ENCODE data around the gene ARHGAP29.

Gene ARHGAP29

GRCh38 chr1:94260635-94261387 is 23.4 kb upstream of the ARHGAP29 start:
- no peak overlapping the region for H3K4me3 ChIP-seq (ENCODE audit: low read depth, low read length)

- H3K4me3 ChIP-seq (ENCODE audit: low read depth, low read length), result no peak overlapping the region
Measured at GRCh38 chr1:94259635-94260289, 22.4 kb upstream of the ARHGAP29 start.

- no peak overlapping the region for H3K4me3 ChIP-seq (ENCODE audit: low read depth, low read length)
Measured at GRCh38 chr1:94258873-94259331, 21.5 kb upstream of the ARHGAP29 start.

- H3K4me3 ChIP-seq (ENCODE audit: low read depth, low read length), result no peak overlapping the region
Measured at GRCh38 chr1:94257444-94257843, 20.1 kb upstream of the ARHGAP29 start.

GRCh38 chr1:94255476-94255875 is 18.1 kb upstream of the ARHGAP29 start:
- no peak overlapping the region for H3K4me3 ChIP-seq (ENCODE audit: low read depth, low read length)

- no peak overlapping the region for H3K4me3 ChIP-seq (ENCODE audit: low read depth, low read length)
Measured at GRCh38 chr1:94254073-94254810, 16.9 kb upstream of the ARHGAP29 start.

- H3K4me3 ChIP-seq (ENCODE audit: low read depth, low read length), result no peak overlapping the region
Measured at GRCh38 chr1:94253456-94254017, 16.2 kb upstream of the ARHGAP29 start.

GRCh38 chr1:94250341-94250740 is 13.0 kb upstream of the ARHGAP29 start:
- H3K4me3 ChIP-seq (ENCODE audit: low read depth, low read length), result no peak overlapping the region

GRCh38 chr1:94248956-94249688 is 11.7 kb upstream of the ARHGAP29 start:
- H3K4me3 ChIP-seq (ENCODE audit: low read depth, low read length), result no peak overlapping the region

- H3K4me3 ChIP-seq (ENCODE audit: low read depth, low read length), result peak overlapping the region; percentile 70
Measured at GRCh38 chr1:94247138-94248094, 10.0 kb upstream of the ARHGAP29 start.

GRCh38 chr1:94246692-94247137 is 9.3 kb upstream of the ARHGAP29 start:
- H3K4me3 ChIP-seq (ENCODE audit: low read depth, low read length), result peak overlapping the region; percentile 70

GRCh38 chr1:94245747-94246438 is 8.5 kb upstream of the ARHGAP29 start:
- no peak overlapping the region for H3K4me3 ChIP-seq (ENCODE audit: low read depth, low read length)

GRCh38 chr1:94244816-94245215 is 7.4 kb upstream of the ARHGAP29 start:
- no peak overlapping the region for H3K4me3 ChIP-seq (ENCODE audit: low read depth, low read length)

- no peak overlapping the region for H3K4me3 ChIP-seq (ENCODE audit: low read depth, low read length)
Measured at GRCh38 chr1:94243665-94244064, 6.3 kb upstream of the ARHGAP29 start.

- no peak overlapping the region for H3K4me3 ChIP-seq (ENCODE audit: low read depth, low read length)
Measured at GRCh38 chr1:94240822-94241221, 3.4 kb upstream of the ARHGAP29 start.

- no peak overlapping the region for H3K4me3 ChIP-seq (ENCODE audit: low read depth, low read length)
Measured at GRCh38 chr1:94239796-94240195, 2.4 kb upstream of the ARHGAP29 start.

- no peak overlapping the region for H3K4me3 ChIP-seq (ENCODE audit: low read depth, low read length)
Measured at GRCh38 chr1:94239051-94239450, 1.7 kb upstream of the ARHGAP29 start.

GRCh38 chr1:94236630-94237290 is 624 bp downstream of the ARHGAP29 start:
- H3K4me3 ChIP-seq (ENCODE audit: low read depth, low read length), result peak overlapping the region; percentile 48
